DMS153 treated with DMSO at 0.1 percent for 48 hours (cell line): ENCODE measurements around the gene PLA2G4B.

ENCODE experiments used
- DNase-seq: peaks from one replicate; lab custom pipeline; 2025; ENCODE audit not compliant: unreplicated experiment; lab: John Stamatoyannopoulos, UW

Gene PLA2G4B

GRCh38 chr15:41849861-41850260 is 11.2 kb downstream of the PLA2G4B start:
- no peak for DNase-seq

- DNase-seq, result no peak
Observed at GRCh38 chr15:41850482-41851166, 12.0 kb downstream of the PLA2G4B start.

GRCh38 chr15:41851167-41851523 is 12.5 kb downstream of the PLA2G4B start:
- no peak for DNase-seq

GRCh38 chr15:41851755-41852370 is 13.2 kb downstream of the PLA2G4B start:
- DNase-seq, result no peak

- DNase-seq, result no peak
Observed at GRCh38 chr15:41852736-41853590, 14.3 kb downstream of the PLA2G4B start.

- no peak for DNase-seq
Observed at GRCh38 chr15:41853831-41854230, 15.2 kb downstream of the PLA2G4B start.

- no peak for DNase-seq
Observed at GRCh38 chr15:41854443-41854842, 15.8 kb downstream of the PLA2G4B start.

- no peak for DNase-seq
Observed at GRCh38 chr15:41855261-41855961, 16.8 kb downstream of the PLA2G4B start.

- no peak for DNase-seq
Observed at GRCh38 chr15:41856262-41856661, 17.6 kb downstream of the PLA2G4B start.

GRCh38 chr15:41856716-41857115 is 18.1 kb downstream of the PLA2G4B start:
- no peak for DNase-seq

GRCh38 chr15:41857316-41857715 is 18.7 kb downstream of the PLA2G4B start:
- no peak for DNase-seq

- DNase-seq, result no peak
Observed at GRCh38 chr15:41858756-41859155, 20.1 kb downstream of the PLA2G4B start.

- DNase-seq, result no peak
Observed at GRCh38 chr15:41860049-41860828, 21.6 kb downstream of the PLA2G4B start.

- no peak for DNase-seq
Observed at GRCh38 chr15:41861736-41862356, 23.2 kb downstream of the PLA2G4B start.

- DNase-seq, result peak; percentile 36
Observed at GRCh38 chr15:41862515-41863116, 24.0 kb downstream of the PLA2G4B start.

GRCh38 chr15:41865490-41866055 is 26.9 kb downstream of the PLA2G4B start:
- no peak for DNase-seq

- DNase-seq, result no peak
Observed at GRCh38 chr15:41866263-41866703, 27.6 kb downstream of the PLA2G4B start.

- DNase-seq, result no peak
Observed at GRCh38 chr15:41866872-41867579, 28.4 kb downstream of the PLA2G4B start.

GRCh38 chr15:41868321-41868720 is 29.7 kb downstream of the PLA2G4B start:
- no peak for DNase-seq
